Esophagus (tissue), 2 donors: Measurements from ENCODE around the gene TCHP. TPM values are rescaled to one million over a fixed set of nuclear protein-coding genes. Genes with fewer than 3 reads are reported as not detected.

Experiments
- H3K27ac ChIP-seq, 2 donors: one replicate each; pipeline ENCODE4 v1.5.1; 2013; ENCODE audit warnings: low read depth in 2 of 2, mild to moderate bottlenecking in 2 of 2, inconsistent platforms in 1 of 2, low read length in 1 of 2, moderate library complexity in 1 of 2
- H3K27me3 ChIP-seq, 2 donors: one replicate each; pipeline ENCODE4 v1.6.1; 2013; ENCODE audit warnings: low read length in 2 of 2, control low read depth in 1 of 2, mild to moderate bottlenecking in 1 of 2; ENCODE audit not compliant: insufficient read depth in 2 of 2, control insufficient read depth in 1 of 2
- H3K36me3 ChIP-seq, 2 donors: one replicate each; pipeline ENCODE4 v1.6.1; 2013; ENCODE audit warnings: low read length in 1 of 2; ENCODE audit not compliant: control insufficient read depth in 2 of 2, insufficient read depth in 2 of 2
- H3K4me1 ChIP-seq, 2 donors: one replicate each; pipeline ENCODE4 v1.6.1; 2013; ENCODE audit warnings: low read length in 1 of 2; ENCODE audit not compliant: control insufficient read depth in 2 of 2, insufficient read depth in 2 of 2
- H3K4me3 ChIP-seq, 2 donors: one replicate each; pipeline ENCODE4 v1.5.1; 2013; ENCODE audit warnings: low read length in 2 of 2, mild to moderate bottlenecking in 2 of 2, low read depth in 1 of 2, moderate library complexity in 1 of 2
- H3K9me3 ChIP-seq, 2 donors: one replicate each; pipeline ENCODE4 v1.6.1; 2013; ENCODE audit warnings: mild to moderate bottlenecking in 2 of 2, low read depth in 1 of 2, low read length in 1 of 2, moderate library complexity in 1 of 2; ENCODE audit not compliant: control insufficient read depth in 2 of 2, insufficient read depth in 1 of 2
- WGBS, 2 donors: extraction: QIAGEN DNeasy Blood & Tissue Kit; methylation state at CpG; one replicate each; pipeline ENCODE4 v1.1.7; 2013; 5-methylcytosine and 5-hydroxymethylcytosine counted together
- polyA plus RNA-seq, 2 donors: library from polyadenylated mRNA; stranded (reverse); fragments of 200-250 nt; gene quantifications; one replicate each; pipeline ENCODE4 v1.2.3, GENCODE V29; 2013
- donor health status: healthy with polysubstance abuse.
- donor health status: Bipolar disorder and iron deficiency.

The TCHP gene
- polyA plus RNA-seq, 2 donors: 14.1 to 17.4 TPM

GRCh38 chr12:109920261-109920780 is 20.2 kb downstream of the TCHP start:
- H3K27ac ChIP-seq: no peak overlapping the region
- H3K27me3 ChIP-seq: no peaks in the 10 kb centered on the region
- 92% methylated on average over 11 of the region's 11 CpGs for WGBS, 2 donors
- no peak overlapping the region for H3K4me3 ChIP-seq
- peaks cover 0 to 5% of the 10 kb centered on the region in 2 donors for H3K4me1 ChIP-seq
- H3K9me3 ChIP-seq: no peaks in the 10 kb centered on the region
- H3K36me3 ChIP-seq: peaks cover 6 to 26% of the 10 kb centered on the region in 2 donors

GRCh38 chr12:109921982-109922381 is 21.9 kb downstream of the TCHP start:
- no peak overlapping the region for H3K27ac ChIP-seq
- 78 to 79% methylated on average over 4 of the region's 4 CpGs for WGBS, 2 donors
- no peaks in the 10 kb centered on the region for H3K9me3 ChIP-seq
- H3K27me3 ChIP-seq: no peaks in the 10 kb centered on the region
- no peak overlapping the region for H3K4me3 ChIP-seq
- H3K36me3 ChIP-seq: peaks cover 5 to 18% of the 10 kb centered on the region in 2 donors
- H3K4me1 ChIP-seq: no peaks in the 10 kb centered on the region

- Histone ChIP-seq H3K27ac (no peak overlapping the region), H3K4me1 (no peaks in the 10 kb centered on the region), H3K36me3 (peaks cover 2 to 14% of the 10 kb centered on the region in 2 donors), H3K27me3 (no peaks in the 10 kb centered on the region), H3K4me3 (no peak overlapping the region), H3K9me3 (no peaks in the 10 kb centered on the region)
- 72 to 92% methylated on average over 5 of the region's 5 CpGs for WGBS, 2 donors
These were observed 23.0 kb downstream of the TCHP start for GRCh38 chr12:109923038-109923437.

- H3K27me3 ChIP-seq: no peaks in the 10 kb centered on the region
- no peak overlapping the region for H3K27ac ChIP-seq
- peaks cover 0 to 14% of the 10 kb centered on the region in 2 donors for H3K36me3 ChIP-seq
- 81 to 86% methylated on average over 17 of the region's 17 CpGs for WGBS, 2 donors
- H3K4me1 ChIP-seq: no peaks in the 10 kb centered on the region
- H3K4me3 ChIP-seq: no peak overlapping the region
- no peaks in the 10 kb centered on the region for H3K9me3 ChIP-seq
These were observed 23.6 kb downstream of the TCHP start for GRCh38 chr12:109923481-109924245.

GRCh38 chr12:109925185-109925840 is 25.2 kb downstream of the TCHP start:
- 76 to 77% methylated on average over 20 of the region's 20 CpGs for WGBS, 2 donors
- no peak overlapping the region for H3K27ac ChIP-seq
- peaks cover 0 to 11% of the 10 kb centered on the region in 2 donors for H3K36me3 ChIP-seq

GRCh38 chr12:109926016-109926415 is 25.9 kb downstream of the TCHP start:
- H3K4me1 ChIP-seq: no peaks in the 10 kb centered on the region
- H3K9me3 ChIP-seq: no peaks in the 10 kb centered on the region
- no peak overlapping the region for H3K4me3 ChIP-seq
- no peak overlapping the region for H3K27ac ChIP-seq
- 93 to 94% methylated on average over 8 of the region's 8 CpGs for WGBS, 2 donors
- H3K36me3 ChIP-seq: peaks cover 0 to 15% of the 10 kb centered on the region in 2 donors
- H3K27me3 ChIP-seq: no peaks in the 10 kb centered on the region

More at GRCh38 chr12:109925185-109925840, 25.2 kb downstream of the TCHP start:
- Histone ChIP-seq H3K4me3 (no peak overlapping the region), H3K4me1 (no peaks in the 10 kb centered on the region), H3K9me3 (no peaks in the 10 kb centered on the region), H3K27me3 (no peaks in the 10 kb centered on the region)

- no peak overlapping the region for H3K27ac ChIP-seq
- WGBS, 2 donors: 84 to 93% methylated on average over 11 of the region's 11 CpGs
- no peaks in the 10 kb centered on the region for H3K27me3 ChIP-seq
- no peak overlapping the region for H3K4me3 ChIP-seq
- H3K36me3 ChIP-seq: peaks cover 0 to 20% of the 10 kb centered on the region in 2 donors
- H3K9me3 ChIP-seq: no peaks in the 10 kb centered on the region
- no peaks in the 10 kb centered on the region for H3K4me1 ChIP-seq
These were observed 26.6 kb downstream of the TCHP start for GRCh38 chr12:109926488-109927210.

GRCh38 chr12:109927622-109928021 is 27.5 kb downstream of the TCHP start:
- Histone ChIP-seq H3K4me1 (no peaks in the 10 kb centered on the region), H3K27ac (no peak overlapping the region), H3K9me3 (no peaks in the 10 kb centered on the region), H3K36me3 (peaks cover 0 to 20% of the 10 kb centered on the region in 2 donors), H3K4me3 (no peak overlapping the region), H3K27me3 (no peaks in the 10 kb centered on the region)
- 72 to 77% methylated on average over 8 of the region's 8 CpGs for WGBS, 2 donors

GRCh38 chr12:109928058-109928656 is 28.1 kb downstream of the TCHP start:
- Histone ChIP-seq H3K36me3 (peaks cover 0 to 24% of the 10 kb centered on the region in 2 donors), H3K27ac (no peak overlapping the region), H3K27me3 (no peaks in the 10 kb centered on the region), H3K4me3 (no peak overlapping the region), H3K4me1 (no peaks in the 10 kb centered on the region), H3K9me3 (no peaks in the 10 kb centered on the region)
- 88 to 89% methylated on average over 12 of the region's 12 CpGs for WGBS, 2 donors
